B cell (primary cell): Measurements from ENCODE around the gene TNNI3K.

Experiments
- EZH2 ChIP-seq: IDR thresholded peaks from 2 replicates; pipeline ENCODE4 v1.6.1; 2012; ENCODE audit warnings: borderline replicate concordance, low read depth, mild to moderate bottlenecking, moderate library complexity, low read length; ENCODE audit not compliant: insufficient read depth, poor library complexity, severe bottlenecking
- TF ChIP-seq, protein P1 (sequence below): fragments of 200-600 bp; IDR thresholded peaks from one replicate; pipeline ENCODE4 v1.8.0; 2022; ENCODE audit warnings: antibody characterized with exemption, mild to moderate bottlenecking

DNA sequence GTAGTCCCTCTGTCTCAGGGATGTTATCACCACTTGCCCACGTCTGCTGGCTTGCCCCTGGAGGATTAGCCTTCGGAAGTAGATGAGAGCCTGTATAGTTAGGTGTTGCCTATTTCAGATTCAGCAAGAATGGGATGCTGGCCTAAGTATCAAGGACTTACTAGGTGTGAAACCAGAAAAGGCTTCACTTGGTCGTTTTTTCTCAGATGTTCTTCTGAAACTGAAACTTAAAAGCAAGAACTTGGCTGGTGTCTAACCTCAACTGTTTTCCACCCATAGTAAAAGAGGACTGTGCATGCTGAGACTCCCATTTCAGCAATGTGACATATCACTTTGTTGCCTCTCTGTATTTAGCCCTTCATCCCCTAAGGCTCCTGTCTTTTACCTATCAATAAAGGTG lies 344.2 kb downstream of the TNNI3K start:
- TF ChIP-seq, protein P1, sequence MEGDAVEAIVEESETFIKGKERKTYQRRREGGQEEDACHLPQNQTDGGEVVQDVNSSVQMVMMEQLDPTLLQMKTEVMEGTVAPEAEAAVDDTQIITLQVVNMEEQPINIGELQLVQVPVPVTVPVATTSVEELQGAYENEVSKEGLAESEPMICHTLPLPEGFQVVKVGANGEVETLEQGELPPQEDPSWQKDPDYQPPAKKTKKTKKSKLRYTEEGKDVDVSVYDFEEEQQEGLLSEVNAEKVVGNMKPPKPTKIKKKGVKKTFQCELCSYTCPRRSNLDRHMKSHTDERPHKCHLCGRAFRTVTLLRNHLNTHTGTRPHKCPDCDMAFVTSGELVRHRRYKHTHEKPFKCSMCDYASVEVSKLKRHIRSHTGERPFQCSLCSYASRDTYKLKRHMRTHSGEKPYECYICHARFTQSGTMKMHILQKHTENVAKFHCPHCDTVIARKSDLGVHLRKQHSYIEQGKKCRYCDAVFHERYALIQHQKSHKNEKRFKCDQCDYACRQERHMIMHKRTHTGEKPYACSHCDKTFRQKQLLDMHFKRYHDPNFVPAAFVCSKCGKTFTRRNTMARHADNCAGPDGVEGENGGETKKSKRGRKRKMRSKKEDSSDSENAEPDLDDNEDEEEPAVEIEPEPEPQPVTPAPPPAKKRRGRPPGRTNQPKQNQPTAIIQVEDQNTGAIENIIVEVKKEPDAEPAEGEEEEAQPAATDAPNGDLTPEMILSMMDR: no peak
- no peak for TF ChIP-seq EZH2
